ENCODE results near the gene CATSPERZ. TPM values are rescaled to one million over a fixed set of nuclear protein-coding genes. Genes with fewer than 3 reads are reported as not detected.

The CATSPERZ gene
- total and polyA plus RNA-seq, 9 donors = not detected

DNA sequence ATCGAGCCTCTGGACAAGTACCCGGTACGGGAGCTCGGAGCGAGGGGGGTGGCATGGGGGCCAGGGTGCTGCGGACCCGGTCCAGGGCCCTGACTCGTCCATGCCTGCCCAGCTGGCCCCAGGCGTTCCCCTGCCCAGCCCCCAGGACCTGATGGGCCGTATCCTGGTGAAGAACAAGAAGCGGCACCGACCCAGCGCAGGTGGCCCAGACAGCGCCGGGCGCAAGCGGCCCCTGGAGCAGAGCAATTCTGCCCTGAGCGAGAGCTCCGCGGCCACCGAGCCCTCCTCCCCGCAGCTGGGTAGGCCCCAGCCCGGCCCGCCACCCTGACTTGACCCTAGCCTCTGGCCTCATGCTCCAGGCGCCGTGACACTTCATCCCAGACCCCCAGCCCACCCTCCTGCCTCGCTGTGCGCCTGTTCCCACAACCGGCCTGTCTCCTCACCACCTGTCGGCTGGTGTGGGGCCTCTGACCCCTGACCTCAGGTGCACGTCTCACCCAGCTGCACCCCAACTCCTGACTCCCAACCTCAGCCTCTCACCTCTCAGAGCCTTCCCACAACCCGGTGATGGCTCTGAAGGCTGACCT, 41.1 kb upstream of the CATSPERZ start:
- TF ChIP-seq, protein P1, sequence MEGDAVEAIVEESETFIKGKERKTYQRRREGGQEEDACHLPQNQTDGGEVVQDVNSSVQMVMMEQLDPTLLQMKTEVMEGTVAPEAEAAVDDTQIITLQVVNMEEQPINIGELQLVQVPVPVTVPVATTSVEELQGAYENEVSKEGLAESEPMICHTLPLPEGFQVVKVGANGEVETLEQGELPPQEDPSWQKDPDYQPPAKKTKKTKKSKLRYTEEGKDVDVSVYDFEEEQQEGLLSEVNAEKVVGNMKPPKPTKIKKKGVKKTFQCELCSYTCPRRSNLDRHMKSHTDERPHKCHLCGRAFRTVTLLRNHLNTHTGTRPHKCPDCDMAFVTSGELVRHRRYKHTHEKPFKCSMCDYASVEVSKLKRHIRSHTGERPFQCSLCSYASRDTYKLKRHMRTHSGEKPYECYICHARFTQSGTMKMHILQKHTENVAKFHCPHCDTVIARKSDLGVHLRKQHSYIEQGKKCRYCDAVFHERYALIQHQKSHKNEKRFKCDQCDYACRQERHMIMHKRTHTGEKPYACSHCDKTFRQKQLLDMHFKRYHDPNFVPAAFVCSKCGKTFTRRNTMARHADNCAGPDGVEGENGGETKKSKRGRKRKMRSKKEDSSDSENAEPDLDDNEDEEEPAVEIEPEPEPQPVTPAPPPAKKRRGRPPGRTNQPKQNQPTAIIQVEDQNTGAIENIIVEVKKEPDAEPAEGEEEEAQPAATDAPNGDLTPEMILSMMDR (IDR thresholded peaks at IDR 0.05) = no peak
- TF ChIP-seq EP300 (IDR thresholded peaks at IDR 0.05) (no peak), POLR2A (IDR thresholded peaks at IDR 0.05) (no peak)
- Histone ChIP-seq H3K4me3 (no peak overlapping the region), H3K36me3 (no peaks in the 10 kb centered on the region), H3K9me3 (no peaks in the 10 kb centered on the region), H3K27me3 (no peaks in the 10 kb centered on the region), H3K4me1 (ENCODE audit: insufficient read depth) (no peaks in the 10 kb centered on the region), H3K27ac (no peak overlapping the region)
- intact Hi-C loops (cut with DNase I) = no loop called here
- WGBS, 3 donors = 87 to 93% (median 88%) methylated on average over 31 to 32 of the region's 32 CpGs
- DNase-seq = no peak

GRCh38 chr11:64259533-64260067, 40.6 kb upstream of the CATSPERZ start:
- no peaks in the 10 kb centered on the region for H3K36me3 ChIP-seq
- WGBS, 3 donors = 80 to 86% (median 81%) methylated on average over 4 of the region's 4 CpGs
- DNase-seq = no peak
- intact Hi-C loops (cut with DNase I) = loop anchor here in 2 of 4 donors (10.0 kb wide), 1 partner anchor 55 kb away; the partner anchor contains the start of gene FERMT3 (in 2 of the 2)
- H3K27ac ChIP-seq = no peak overlapping the region
- no peak overlapping the region for H3K4me3 ChIP-seq
- no peak for TF ChIP-seq POLR2A (IDR thresholded peaks at IDR 0.05)
- TF ChIP-seq, protein P1 (IDR thresholded peaks at IDR 0.05) = no peak
- no peak for TF ChIP-seq EP300 (IDR thresholded peaks at IDR 0.05)
- no peaks in the 10 kb centered on the region for H3K27me3 ChIP-seq
- no peaks in the 10 kb centered on the region for H3K4me1 ChIP-seq (ENCODE audit: insufficient read depth)
- H3K9me3 ChIP-seq = no peaks in the 10 kb centered on the region

DNA sequence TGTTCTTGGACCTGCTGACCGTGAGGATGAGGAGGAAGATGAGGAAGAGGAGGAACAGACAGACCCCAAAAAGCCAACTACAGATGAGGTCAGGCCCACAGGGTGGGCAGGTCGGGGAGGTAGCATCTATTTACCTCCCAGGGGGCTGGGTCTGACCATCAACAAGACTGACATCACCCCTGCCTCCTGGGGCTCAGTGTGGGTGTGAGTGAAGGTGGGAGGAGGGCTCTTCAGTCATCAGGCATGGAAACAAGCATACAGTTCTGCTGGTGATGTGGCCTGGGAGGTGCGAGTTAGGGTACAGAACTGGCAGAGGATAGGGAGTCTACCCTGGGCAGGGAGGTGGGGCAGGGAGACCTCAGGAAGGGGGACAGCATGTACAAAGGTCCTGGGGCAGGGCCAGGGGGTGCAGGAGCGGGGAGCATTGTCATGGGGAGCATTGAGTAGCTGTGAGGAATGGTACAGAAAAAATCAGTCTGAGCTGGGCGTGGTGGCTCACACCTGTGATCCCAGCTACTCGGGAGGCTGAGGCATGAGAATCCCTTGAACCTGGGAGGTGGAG, 39.9 kb upstream of the CATSPERZ start:
- Histone ChIP-seq H3K36me3 (no peaks in the 10 kb centered on the region), H3K4me3 (no peak overlapping the region), H3K9me3 (no peaks in the 10 kb centered on the region), H3K4me1 (ENCODE audit: insufficient read depth) (no peaks in the 10 kb centered on the region), H3K27ac (no peak overlapping the region), H3K27me3 (no peaks in the 10 kb centered on the region)
- WGBS, 3 donors = 93 to 96% (median 93%) methylated on average over 6 of the region's 6 CpGs
- intact Hi-C loops (cut with DNase I) = loop anchor here in 2 of 4 donors (10.0 kb wide), 1 partner anchor 55 kb away; the partner anchor contains the start of gene FERMT3 (in 2 of the 2)
- no peak for DNase-seq
- TF ChIP-seq EP300 (IDR thresholded peaks at IDR 0.05) (no peak), POLR2A (IDR thresholded peaks at IDR 0.05) (no peak)
- TF ChIP-seq, protein P1 (IDR thresholded peaks at IDR 0.05) = no peak

- no peaks in the 10 kb centered on the region for H3K36me3 ChIP-seq
- TF ChIP-seq EP300 (IDR thresholded peaks at IDR 0.05) = no peak
- TF ChIP-seq POLR2A (IDR thresholded peaks at IDR 0.05) = no peak
- DNase-seq = no peak
- H3K4me3 ChIP-seq = no peak overlapping the region
- WGBS, 3 donors = 86 to 89% (median 87%) methylated on average over 18 of the region's 18 CpGs
- no peaks in the 10 kb centered on the region for H3K9me3 ChIP-seq
- no peaks in the 10 kb centered on the region for H3K4me1 ChIP-seq (ENCODE audit: insufficient read depth)
- intact Hi-C loops (cut with DNase I) = loop anchor here in 2 of 4 donors (10.0 kb wide), 1 partner anchor 57 kb away; the partner anchor contains the start of gene FERMT3 (in 2 of the 2)
- H3K27me3 ChIP-seq = no peaks in the 10 kb centered on the region
- no peak overlapping the region for H3K27ac ChIP-seq
Observed at GRCh38 chr11:64261556-64262080, 38.5 kb upstream of the CATSPERZ start.

All from ovary (tissue), 9 donors.